Measurements from ENCODE around the gene ZNF107. TPM values are rescaled to one million over a fixed set of nuclear protein-coding genes. Genes with fewer than 3 reads are reported as not detected.

The ZNF107 gene
- total RNA-seq, 2 experiments from 2014 or later = 13.5 to 14.3 TPM

GRCh38 chr7:64755865-64756264 is 89.9 kb downstream of the ZNF107 start:
- H3K27me3 Mint-ChIP-seq = no peaks in the 10 kb centered on the region
- no peaks in the 10 kb centered on the region for H3K36me3 Mint-ChIP-seq
- no peak overlapping the region for H3K27ac Mint-ChIP-seq
- CTCF ChIA-PET = no interaction called here
- POLR2A ChIA-PET = no interaction called here
- no peaks in the 10 kb centered on the region for H3K4me1 Mint-ChIP-seq (ENCODE audit: low read depth)
- intact Hi-C loops (cut with micrococcal nuclease) = no loop called here
- H3K4me3 Mint-ChIP-seq = no peak overlapping the region
- no peaks in the 10 kb centered on the region for H3K9me3 Mint-ChIP-seq
- no peak for DNase-seq

DNA sequence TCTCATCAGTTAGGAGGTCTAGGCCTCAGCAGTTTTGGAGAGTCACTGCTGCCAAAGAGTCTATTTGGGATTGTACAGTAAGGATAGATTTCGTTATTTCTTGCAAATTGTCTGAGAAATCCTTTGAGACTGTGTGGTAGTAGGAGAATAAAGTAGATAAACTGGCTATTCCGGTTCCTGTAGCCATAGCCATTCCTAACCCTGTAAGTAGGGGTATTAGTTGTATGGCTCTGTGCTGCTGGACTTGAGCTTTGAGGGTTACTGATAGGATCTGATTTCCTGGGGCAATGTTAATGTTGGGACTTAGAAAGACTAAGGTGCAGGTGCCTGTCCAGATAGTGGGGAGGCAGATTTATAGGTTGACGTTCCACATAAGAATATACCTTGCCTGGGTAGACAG is 92.2 kb downstream of the ZNF107 start:
- H3K4me1 Mint-ChIP-seq (ENCODE audit: low read depth) = no peaks in the 10 kb centered on the region
- no peak overlapping the region for H3K4me3 Mint-ChIP-seq
- intact Hi-C loops (cut with micrococcal nuclease) = no loop called here
- H3K27me3 Mint-ChIP-seq = no peaks in the 10 kb centered on the region
- no peak overlapping the region for H3K27ac Mint-ChIP-seq
- no peaks in the 10 kb centered on the region for H3K36me3 Mint-ChIP-seq
- ChIA-PET CTCF (no interaction called here), POLR2A (no interaction called here)
- no peaks in the 10 kb centered on the region for H3K9me3 Mint-ChIP-seq
- no peak for DNase-seq

Small RNAs within 50 kb of the gene (microRNA-seq; reads per million reads assigned to microRNA genes)
- gene MIR6839 (ENCODE audit: borderline microRNAs expressed, borderline number of aligned reads, borderline replicate concordance) = not detected

Other genes with a start within 250 kb of the ZNF107 start
- gene ZNF680, start 103.1 kb upstream of the ZNF107 start, total RNA-seq = 10 to 100 TPM; 13.0 to 13.5 TPM
- 10 to 100 TPM; 10.3 to 10.5 TPM for gene ZNF138, start 128.3 kb downstream of the ZNF107 start, total RNA-seq
- gene ZNF273, start 237.1 kb downstream of the ZNF107 start, total RNA-seq = 10 to 100 TPM in 1 of 2 experiments, 1 to 10 TPM in 1; 9.6 to 10.9 TPM

Data from activated CD4-positive, alpha-beta memory T cell treated with anti-CD3 and anti-CD28 coated beads for 36 hours (primary cell).